Nephron (organoid): ENCODE measurements around the gene ASIC2.
A peak's percentile ranks its signal among the peaks of the same experiment; 100 is the strongest.

Source experiments
- H3K27ac Mint-ChIP-seq, 3 experiments: 2 replicates each; pipeline ENCODE4 v1.8.0; 2020; ENCODE audit warnings: mixed read lengths in 3 of 3, mild to moderate bottlenecking in 2 of 3, moderate library complexity in 1 of 3
- H3K27me3 Mint-ChIP-seq: 2 replicates; pipeline ENCODE4 v1.8.0; 2021; ENCODE audit warnings: low read depth, mild to moderate bottlenecking, moderate library complexity, mixed read lengths
- H3K36me3 Mint-ChIP-seq: 2 replicates; pipeline ENCODE4 v1.8.0; 2020; ENCODE audit warnings: low read depth, mixed read lengths
- H3K4me1 Mint-ChIP-seq: 2 replicates; pipeline ENCODE4 v1.8.0; 2020; ENCODE audit warnings: mixed read lengths
- H3K4me3 Mint-ChIP-seq, 3 experiments: 2 replicates each; pipeline ENCODE4 v1.8.0; 2020; ENCODE audit warnings: mild to moderate bottlenecking in 3 of 3, mixed read lengths in 3 of 3, moderate library complexity in 2 of 3
- H3K9me3 Mint-ChIP-seq: 2 replicates; pipeline ENCODE4 v1.8.0; 2020; ENCODE audit warnings: mixed read lengths
- TF ChIP-seq, protein P1 (sequence below), 3 experiments: fragments of 200-600 bp; sonication (generic); IDR thresholded peaks; one replicate each; pipeline ENCODE4 v1.5.0; 2021; ENCODE audit warnings: antibody characterized with exemption in 3 of 3; ENCODE audit not compliant: unreplicated experiment in 3 of 3

Gene ASIC2

DNA sequence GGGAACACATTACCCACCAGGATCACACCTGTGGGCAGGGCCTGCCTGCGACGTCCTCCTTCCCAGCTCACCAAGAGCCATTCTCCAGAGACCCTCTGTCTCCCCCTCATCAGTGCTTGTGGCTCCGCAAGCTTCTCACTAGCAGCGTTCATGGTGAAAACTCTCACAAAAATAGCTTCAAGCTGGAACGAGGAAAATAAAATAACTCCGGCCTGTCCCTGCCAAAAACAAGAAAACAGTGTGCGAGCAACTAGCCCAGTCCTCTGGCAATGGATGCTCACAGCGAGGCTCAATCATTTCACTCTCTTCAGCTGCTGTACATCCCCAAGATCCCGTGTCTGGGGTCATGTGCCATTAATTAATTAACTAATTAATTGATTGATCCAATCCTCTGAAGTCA lies 283.5 kb downstream of the ASIC2 start:
- H3K36me3 Mint-ChIP-seq, result no peaks in the 10 kb centered on the region

DNA sequence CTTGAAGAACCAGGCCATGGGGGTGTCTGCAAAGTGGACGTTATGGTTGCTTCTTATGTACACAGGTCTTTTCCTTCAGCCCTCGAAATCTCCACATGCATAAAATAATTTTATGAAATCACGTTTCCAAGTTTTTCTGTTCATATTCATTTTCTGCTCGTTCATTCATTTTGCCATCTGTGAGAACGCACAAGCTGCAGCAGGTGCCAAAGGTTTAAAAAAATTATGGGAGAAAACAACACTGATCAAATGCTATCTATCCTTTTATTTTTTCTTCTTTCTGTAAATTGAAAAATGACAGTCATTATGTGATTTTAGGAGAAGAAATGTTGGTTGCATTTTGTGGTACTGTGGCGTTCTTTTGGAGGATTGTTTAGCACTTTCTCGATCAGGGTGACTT lies 285.9 kb downstream of the ASIC2 start:
- Mint-ChIP-seq H3K27me3 (peaks cover 18% of the 10 kb centered on the region), H3K27ac (no peak overlapping the region), H3K36me3 (no peaks in the 10 kb centered on the region), H3K4me3 (no peak overlapping the region), H3K9me3 (no peaks in the 10 kb centered on the region), H3K4me1 (no peaks in the 10 kb centered on the region)
- TF ChIP-seq, protein P1, sequence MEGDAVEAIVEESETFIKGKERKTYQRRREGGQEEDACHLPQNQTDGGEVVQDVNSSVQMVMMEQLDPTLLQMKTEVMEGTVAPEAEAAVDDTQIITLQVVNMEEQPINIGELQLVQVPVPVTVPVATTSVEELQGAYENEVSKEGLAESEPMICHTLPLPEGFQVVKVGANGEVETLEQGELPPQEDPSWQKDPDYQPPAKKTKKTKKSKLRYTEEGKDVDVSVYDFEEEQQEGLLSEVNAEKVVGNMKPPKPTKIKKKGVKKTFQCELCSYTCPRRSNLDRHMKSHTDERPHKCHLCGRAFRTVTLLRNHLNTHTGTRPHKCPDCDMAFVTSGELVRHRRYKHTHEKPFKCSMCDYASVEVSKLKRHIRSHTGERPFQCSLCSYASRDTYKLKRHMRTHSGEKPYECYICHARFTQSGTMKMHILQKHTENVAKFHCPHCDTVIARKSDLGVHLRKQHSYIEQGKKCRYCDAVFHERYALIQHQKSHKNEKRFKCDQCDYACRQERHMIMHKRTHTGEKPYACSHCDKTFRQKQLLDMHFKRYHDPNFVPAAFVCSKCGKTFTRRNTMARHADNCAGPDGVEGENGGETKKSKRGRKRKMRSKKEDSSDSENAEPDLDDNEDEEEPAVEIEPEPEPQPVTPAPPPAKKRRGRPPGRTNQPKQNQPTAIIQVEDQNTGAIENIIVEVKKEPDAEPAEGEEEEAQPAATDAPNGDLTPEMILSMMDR (IDR thresholded peaks at IDR 0.05; ENCODE audit: unreplicated experiment in 3 of 3), result no peak

More for the DNA sequence above, 283.5 kb downstream of the ASIC2 start:
- TF ChIP-seq, protein P1 (IDR thresholded peaks at IDR 0.05; ENCODE audit: unreplicated experiment in 3 of 3), result no peak
- H3K4me3 Mint-ChIP-seq, result no peak overlapping the region
- H3K27me3 Mint-ChIP-seq, result peaks cover 12% of the 10 kb centered on the region
- no peak overlapping the region for H3K27ac Mint-ChIP-seq
- H3K9me3 Mint-ChIP-seq, result no peaks in the 10 kb centered on the region
- H3K4me1 Mint-ChIP-seq, result peaks cover under 1% of the 10 kb centered on the region

DNA sequence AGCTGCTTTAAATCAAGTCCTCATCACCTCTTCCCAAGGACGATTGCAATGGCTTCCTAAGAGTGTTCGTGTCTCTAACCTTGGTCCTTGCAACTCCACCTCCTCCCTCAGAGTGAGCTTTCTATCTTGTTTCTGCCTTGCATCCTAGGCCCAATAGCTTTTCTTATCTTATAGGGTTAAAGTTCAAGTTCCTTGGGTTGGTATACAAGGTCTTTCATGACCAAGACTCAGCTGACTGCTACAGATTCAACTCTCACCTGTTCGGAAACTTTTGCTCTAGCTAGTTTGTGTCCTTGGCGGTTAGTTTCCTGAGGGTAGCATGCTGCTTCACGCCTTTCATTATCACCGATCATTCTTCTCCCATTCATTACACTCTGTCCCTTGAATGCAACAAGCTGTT lies 290.8 kb downstream of the ASIC2 start:
- no peaks in the 10 kb centered on the region for H3K4me1 Mint-ChIP-seq
- H3K36me3 Mint-ChIP-seq, result no peaks in the 10 kb centered on the region
- no peak overlapping the region for H3K27ac Mint-ChIP-seq
- H3K9me3 Mint-ChIP-seq, result no peaks in the 10 kb centered on the region
- H3K4me3 Mint-ChIP-seq, result no peak overlapping the region
- peaks cover 29% of the 10 kb centered on the region for H3K27me3 Mint-ChIP-seq
- TF ChIP-seq, protein P1 (IDR thresholded peaks at IDR 0.05; ENCODE audit: unreplicated experiment in 3 of 3), result no peak

DNA sequence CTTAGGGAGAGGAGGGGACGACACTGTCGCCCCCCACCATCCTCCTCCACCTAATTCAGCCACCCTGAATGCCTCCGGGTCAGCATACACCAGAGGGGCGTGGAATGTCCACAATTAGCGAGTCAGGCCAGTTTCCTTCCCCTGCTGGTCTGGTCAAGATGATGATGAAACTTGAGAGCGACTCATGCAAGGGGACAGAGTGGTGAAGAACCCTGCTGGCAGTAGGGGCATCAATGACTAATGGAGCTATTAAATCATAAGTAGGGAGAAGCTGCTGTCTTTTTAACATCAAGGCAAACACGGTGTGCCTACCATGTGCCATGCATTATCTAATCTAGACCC lies 294.2 kb downstream of the ASIC2 start:
- Mint-ChIP-seq H3K36me3 (no peaks in the 10 kb centered on the region), H3K9me3 (no peaks in the 10 kb centered on the region), H3K4me3 (no peak overlapping the region), H3K27ac (no peak overlapping the region), H3K27me3 (peaks cover 30% of the 10 kb centered on the region), H3K4me1 (no peaks in the 10 kb centered on the region)
- TF ChIP-seq, protein P1 (IDR thresholded peaks at IDR 0.05; ENCODE audit: unreplicated experiment in 3 of 3), result no peak

DNA sequence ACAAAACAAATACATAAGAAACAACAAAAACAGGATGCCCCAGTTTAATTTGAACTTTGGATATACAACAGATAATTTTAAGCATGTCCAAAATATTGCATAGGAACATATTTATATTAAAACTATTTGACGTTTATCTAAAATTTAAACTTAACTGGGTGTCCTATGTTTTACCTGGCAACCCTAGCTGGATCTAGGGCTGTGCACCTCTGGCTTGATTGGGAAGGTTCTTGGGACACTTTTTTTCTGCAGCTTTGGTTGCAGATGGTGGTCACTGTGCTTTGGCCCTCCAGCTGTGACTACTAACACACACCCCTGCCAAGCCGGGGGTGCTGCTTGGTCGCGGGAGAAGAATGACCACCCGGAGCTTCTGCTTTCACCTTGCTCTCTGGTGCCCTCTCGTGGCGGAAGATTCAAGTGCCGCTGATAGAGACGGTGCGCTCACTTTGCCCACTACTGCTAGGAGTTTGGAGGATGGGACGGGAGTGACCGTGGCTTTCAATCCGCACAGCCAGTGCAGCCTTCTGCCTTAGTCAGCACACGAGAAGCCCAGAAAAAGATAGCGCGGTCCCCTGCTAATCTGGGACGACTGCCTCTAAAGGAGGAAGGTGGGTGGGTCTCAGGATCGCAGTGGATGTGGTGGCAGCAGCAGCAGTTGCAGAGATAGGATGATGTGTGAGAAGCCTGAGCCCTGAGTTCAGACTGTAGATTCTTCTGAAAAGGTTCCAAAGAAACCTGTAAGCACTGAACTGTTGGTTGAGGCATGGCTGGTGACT lies 294.8 kb downstream of the ASIC2 start:
- Mint-ChIP-seq H3K36me3 (no peaks in the 10 kb centered on the region), H3K4me3 (peak overlapping the region in 2 of 3 experiments; percentile 46), H3K27me3 (peaks cover 27% of the 10 kb centered on the region), H3K9me3 (no peaks in the 10 kb centered on the region), H3K27ac (no peak overlapping the region), H3K4me1 (no peaks in the 10 kb centered on the region)
- TF ChIP-seq, protein P1 (IDR thresholded peaks at IDR 0.05; ENCODE audit: unreplicated experiment in 3 of 3), result peak; percentile 87 to 93 (median 88)

DNA sequence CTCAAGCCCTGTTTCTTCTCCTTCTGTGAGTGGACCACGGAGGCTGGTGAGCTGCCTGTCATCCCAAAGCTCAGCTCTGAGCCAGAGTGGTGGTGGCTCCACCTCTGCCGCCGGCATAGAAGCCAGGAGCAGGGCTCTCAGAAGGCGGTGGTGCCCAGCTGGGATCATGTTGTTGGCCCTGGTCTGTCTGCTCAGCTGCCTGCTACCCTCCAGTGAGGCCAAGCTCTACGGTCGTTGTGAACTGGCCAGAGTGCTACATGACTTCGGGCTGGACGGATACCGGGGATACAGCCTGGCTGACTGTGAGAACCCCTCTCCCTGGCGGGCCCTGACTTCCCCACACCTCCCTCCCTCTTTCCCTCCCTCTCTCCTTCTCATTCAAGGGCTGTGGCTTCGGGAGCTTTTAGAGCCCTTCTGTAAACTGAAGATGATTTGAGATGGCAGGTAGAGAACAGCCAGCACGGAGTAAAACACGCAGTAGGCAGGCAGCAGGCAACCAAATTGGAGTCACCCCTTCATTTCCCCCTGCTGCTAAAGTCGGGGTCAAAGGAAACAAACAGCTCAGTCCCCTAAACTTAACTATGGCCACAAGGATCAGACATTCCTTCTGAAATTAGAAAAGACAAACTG lies 297.6 kb downstream of the ASIC2 start:
- Mint-ChIP-seq H3K27me3 (peaks cover 22% of the 10 kb centered on the region), H3K36me3 (no peaks in the 10 kb centered on the region), H3K4me3 (no peak overlapping the region), H3K9me3 (no peaks in the 10 kb centered on the region), H3K27ac (no peak overlapping the region), H3K4me1 (no peaks in the 10 kb centered on the region)
- TF ChIP-seq, protein P1 (IDR thresholded peaks at IDR 0.05; ENCODE audit: unreplicated experiment in 3 of 3), result no peak
